Embryonic facial prominence (tissue), 1 donor: ENCODE data around the gene SLCO1A2.

Experiments used
- DNase-seq: peaks from one replicate; pipeline ENCODE4 v3.0.0-alpha.2; 2016; ENCODE audit errors: extremely low spot score

The SLCO1A2 gene

DNA sequence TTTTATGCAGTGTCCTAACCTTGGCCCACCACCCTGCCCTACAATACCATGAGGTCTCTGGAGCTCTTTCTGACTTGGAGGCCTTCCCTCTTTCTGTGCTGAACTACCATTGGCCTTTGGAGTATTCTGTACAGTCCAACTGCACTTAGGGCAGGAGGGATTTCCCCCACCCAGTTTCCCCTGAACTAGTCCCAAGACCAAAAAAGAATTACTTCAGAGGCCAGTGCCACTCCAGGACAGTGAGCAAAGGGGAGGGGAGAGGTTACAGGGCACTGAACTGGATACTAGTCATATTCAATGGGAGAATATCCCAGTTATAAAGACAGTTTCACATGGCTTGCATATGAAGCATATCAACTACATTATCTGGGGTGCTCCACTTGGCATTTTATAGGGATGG is 6.1 kb downstream of the SLCO1A2 start:
- DNase-seq = no peak

DNA sequence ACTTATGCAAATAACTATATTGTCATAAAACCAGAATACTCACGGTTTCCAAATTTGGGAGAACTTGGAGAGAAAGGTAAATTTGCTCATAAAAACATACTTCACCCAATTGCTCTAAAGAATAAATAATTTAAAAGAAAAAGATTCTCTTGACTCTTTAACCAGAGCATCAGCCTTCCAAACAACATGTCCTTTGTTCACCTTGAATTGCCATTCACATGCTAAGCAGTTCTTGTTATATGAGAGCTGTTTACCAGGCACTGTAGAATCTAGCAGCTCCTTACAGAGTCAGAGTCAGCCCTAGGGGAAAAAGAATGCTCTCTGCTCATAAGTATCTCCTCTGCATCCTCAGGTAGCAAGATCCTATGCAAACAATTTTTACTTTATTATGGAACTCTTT is 10.2 kb downstream of the SLCO1A2 start:
- no peak for DNase-seq

GRCh38 chr12:21323736-21324135 is 11.0 kb downstream of the SLCO1A2 start:
- DNase-seq = no peak

DNA sequence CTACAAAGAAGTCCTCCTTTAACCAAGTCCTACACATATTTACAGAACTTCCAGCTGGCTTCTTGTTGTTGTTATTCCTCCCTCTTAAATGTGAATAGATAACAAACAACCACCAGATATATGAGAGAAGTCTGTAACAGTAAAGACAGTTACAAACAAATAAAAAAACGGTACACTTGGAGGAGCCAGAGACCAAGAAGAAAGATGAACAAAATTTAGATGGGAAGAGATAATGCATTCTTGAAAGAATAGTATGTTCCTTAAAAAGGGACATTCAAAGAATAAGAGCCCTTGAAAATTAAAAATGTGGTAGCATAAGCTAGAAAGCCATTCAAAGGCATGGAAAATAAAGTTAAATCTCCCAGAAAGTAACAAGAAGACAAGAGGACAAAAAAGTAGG is 25.9 kb downstream of the SLCO1A2 start:
- DNase-seq = no peak

DNA sequence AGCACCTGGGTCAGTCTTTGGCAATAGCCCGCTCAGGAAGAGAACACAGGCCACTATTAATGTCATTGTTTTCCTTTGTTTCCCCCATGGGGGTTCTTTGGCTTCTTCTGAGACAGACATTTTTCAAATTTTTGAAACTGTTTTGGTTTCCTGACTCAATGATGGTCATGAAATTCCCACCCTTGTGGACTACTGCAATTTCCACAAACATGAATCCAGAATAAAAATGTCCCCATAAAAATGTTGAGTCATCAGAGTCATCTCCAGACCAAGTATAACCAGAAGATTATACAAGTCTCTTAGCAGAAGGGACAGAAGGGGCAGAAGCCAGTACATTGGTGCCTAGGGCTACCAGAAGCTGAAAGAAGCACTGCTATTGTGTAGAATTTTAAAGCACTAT is 29.1 kb downstream of the SLCO1A2 start:
- no peak for DNase-seq

DNA sequence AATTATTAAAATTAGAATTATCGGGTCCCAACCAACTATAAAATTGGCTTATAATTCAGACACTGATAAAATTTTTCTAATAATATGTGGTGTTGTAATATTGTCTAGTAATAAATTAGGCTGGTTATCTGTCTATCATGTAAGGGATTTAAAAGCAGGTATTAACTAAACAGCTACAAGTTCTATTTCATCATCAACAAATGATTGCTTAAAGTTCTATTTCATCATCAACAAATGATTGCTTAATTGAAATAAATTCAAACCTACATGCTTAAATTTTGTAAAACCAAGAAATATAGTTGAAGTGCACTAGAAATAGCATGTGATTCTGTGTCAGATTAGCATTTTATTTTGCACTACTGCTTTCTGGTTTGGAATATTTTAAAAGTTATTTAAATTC is 34.1 kb downstream of the SLCO1A2 start:
- DNase-seq = no peak

DNA sequence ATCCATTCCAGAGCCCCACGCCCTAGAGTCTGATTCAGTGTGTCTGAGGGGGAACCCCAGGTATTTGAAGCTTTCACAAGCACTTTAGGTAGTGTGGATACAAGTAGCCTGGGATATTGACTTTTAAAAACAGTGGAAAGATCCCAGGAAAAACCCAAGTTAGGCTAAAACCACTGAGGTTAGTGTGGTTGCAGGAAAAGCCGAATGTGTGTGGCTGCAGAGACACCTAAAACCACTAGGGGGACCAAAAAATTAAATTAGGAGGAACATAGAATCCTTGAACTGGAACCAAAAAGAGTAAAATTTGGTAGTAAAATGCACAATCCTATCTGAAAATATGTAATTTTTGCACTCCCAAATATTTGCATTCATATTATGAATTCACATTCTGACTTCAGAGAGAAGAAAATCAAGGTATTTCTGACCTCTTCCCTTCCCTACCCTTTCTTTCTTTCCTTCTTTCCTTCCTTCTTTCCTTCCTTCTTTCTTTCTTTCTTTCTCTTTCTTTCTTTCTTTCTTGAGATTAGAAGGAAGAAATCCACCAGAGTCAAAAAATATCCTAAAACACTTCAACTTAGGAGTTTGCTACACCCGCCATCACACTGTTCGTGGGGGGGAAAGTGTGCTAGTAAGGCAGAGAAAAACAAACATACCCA is 37.8 kb downstream of the SLCO1A2 start:
- no peak for DNase-seq

GRCh38 chr12:21296348-21296747 is 38.4 kb downstream of the SLCO1A2 start:
- DNase-seq = no peak

DNA sequence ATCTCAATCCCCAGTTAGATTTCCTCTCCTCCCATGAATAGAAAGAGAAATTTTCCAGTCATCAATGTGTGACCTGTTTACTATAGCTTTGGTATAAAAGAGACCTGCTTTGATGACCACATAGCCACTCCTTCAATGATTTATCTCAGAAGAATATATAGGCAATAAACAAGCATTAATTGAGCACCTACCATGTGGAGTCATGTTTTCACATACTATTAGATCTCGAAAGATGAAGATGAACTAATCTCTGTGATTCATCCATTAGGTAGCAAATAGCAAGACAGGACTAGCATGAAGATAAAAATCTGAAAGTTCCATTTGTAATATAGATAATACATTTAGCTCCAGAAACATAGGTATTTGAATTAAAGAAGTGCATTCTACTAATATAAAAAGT is 40.5 kb downstream of the SLCO1A2 start:
- no peak for DNase-seq

- no peak for DNase-seq
Measured at GRCh38 chr12:21292111-21292510, 42.6 kb downstream of the SLCO1A2 start.

DNA sequence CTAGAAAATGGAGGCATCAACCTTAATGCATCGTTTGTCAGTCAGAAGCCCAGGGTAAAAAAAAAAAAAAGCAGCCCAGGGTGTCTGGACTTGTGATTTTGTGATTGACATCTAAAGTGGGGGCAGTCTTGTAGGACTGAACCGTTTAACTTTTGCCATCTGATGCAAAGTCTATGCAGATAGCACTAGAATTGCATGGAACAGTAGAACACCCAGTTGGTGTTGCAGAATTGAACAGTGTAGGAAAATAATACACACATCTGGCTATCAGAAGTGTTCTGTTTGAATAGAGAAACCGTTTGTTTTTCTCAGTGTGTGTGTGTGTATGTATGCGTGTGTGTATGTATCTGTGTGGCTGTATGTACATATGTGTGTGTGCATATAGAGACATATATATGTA is 45.0 kb downstream of the SLCO1A2 start:
- DNase-seq = no peak

DNA sequence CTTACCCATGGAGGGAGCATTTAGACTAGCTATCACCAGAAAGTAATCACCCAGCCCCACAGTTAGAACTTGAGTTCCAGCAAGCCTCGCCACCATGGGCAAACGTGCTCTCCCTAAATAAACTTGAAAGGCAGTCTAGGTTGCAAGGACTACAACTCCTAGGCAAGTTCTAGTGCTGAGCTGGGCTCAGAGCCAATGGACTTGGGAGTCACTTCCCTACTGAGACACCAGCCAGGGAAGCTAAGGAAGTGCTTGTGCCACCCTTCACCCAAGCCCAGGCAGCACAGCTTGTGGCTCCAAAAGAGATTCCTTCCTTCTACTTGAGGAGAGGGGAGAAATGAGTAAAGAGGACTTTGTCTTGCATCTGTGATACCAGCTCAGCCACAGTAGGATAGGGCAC is 57.9 kb downstream of the SLCO1A2 start:
- no peak for DNase-seq

GRCh38 chr12:21265932-21266331 is 68.8 kb downstream of the SLCO1A2 start:
- no peak for DNase-seq

GRCh38 chr12:21264232-21264631 is 70.5 kb downstream of the SLCO1A2 start:
- DNase-seq = no peak

GRCh38 chr12:21257172-21257571 is 77.5 kb downstream of the SLCO1A2 start:
- no peak for DNase-seq

- no peak for DNase-seq
Measured at GRCh38 chr12:21252070-21252469, 82.6 kb downstream of the SLCO1A2 start.

DNA sequence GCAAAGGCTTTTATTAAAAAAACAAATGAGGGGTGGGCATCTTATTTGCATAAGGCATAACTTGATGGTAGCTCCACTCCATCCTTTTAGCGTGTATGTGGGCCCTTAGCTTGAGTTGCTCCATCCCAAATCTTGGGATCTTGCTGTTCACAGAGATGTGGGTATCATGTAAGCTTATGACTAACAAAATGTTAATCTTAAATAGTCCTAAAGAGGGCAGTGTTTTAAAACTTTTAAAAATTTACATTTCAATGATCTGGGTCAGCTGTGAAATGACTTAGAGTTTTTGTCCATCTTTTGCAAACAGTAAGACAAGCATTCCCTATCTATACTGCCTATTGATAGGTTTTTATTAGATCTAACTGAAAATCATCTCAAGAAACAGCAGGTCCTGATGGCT is 86.0 kb downstream of the SLCO1A2 start:
- DNase-seq = no peak

GRCh38 chr12:21239866-21240265 is 94.9 kb downstream of the SLCO1A2 start:
- DNase-seq = no peak

- no peak for DNase-seq
Measured at GRCh38 chr12:21234395-21234794, 100.3 kb downstream of the SLCO1A2 start.

DNA sequence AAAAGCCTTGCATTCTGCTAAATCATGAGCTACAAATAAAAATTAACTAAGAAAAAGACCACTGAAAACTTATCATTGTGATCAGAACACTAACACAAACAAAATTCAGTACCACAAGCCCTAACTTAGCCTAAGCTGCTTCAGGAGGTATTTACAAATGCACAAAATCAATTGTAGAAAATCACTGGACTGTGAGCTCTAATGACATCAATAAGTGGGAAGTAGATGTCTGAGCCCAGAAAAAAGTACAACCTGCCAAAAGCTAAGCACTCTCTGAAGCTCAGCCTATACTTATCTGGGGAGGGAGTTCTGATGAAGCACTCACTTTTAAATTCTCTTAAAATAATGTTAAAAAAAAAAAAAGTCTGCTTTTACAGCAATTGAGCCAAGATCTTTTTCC is 110.8 kb downstream of the SLCO1A2 start:
- DNase-seq = no peak

DNA sequence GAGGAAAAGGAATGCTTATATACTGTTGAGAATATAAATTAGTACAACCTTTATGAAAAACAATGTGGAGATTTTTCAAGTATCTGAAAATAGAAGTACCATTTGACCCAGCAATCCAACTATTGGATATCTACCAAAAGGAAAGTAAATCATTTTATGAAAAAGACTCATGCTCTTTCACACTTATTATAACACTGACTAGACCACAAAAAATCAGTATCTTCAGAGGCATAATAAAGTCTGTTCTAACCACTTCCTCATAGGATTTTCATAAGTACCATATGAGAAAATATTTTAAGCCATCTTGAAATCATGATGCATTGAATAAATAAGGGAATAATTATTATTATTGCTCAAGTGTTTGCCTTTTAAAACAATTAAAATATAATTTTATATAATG is 112.9 kb downstream of the SLCO1A2 start:
- DNase-seq = no peak

- DNase-seq = no peak
Measured at GRCh38 chr12:21221072-21221471, 113.6 kb downstream of the SLCO1A2 start.

GRCh38 chr12:21220266-21220665 is 114.5 kb downstream of the SLCO1A2 start:
- DNase-seq = no peak

DNA sequence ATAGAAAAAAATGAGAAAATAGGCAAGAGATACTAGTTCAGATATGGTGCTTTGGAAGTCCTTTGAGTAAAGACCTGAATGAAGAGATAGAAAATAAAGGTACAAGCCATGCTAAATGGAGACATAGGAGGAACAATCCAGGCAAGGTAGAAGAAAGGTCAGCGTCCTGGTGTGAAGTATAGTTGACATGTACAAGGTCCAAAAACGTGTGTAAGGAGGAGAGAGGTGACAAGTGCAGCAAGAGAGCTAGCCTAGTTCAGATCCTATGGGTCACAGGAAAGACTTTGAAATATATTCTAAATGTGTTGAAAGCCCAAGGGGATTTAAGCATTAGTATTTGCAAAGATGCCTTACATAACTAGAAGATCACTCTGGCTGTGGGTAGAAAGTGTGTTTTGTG is 115.5 kb downstream of the SLCO1A2 start:
- no peak for DNase-seq
